H1 (cell line): Measurements from ENCODE around the gene SGCD. TPM values are rescaled to one million over a fixed set of nuclear protein-coding genes. Genes with fewer than 3 reads are reported as not detected.

Source experiments
- CTCF ChIA-PET: fragments of 300-600 bp; sonication (Branson Sonifier 250); formaldehyde crosslinking; loops from one replicate; lab custom pipeline; 2021; ENCODE audit not compliant: partially characterized antibody; lab: Charles Lee
- POLR2A ChIA-PET: fragments of 300-600 bp; sonication (Branson Sonifier 250); formaldehyde crosslinking; loops from one replicate; lab custom pipeline; 2021; ENCODE audit warnings: inconsistent platforms; ENCODE audit not compliant: partially characterized antibody; lab: Charles Lee
- DNase-seq, 2 experiments: peaks; one replicate each; pipeline versions ENCODE4 v3.0.0 to v3.0.0-alpha.2; 2010 to 2022; ENCODE audit warnings: low spot score in 2 of 2, low read depth in 1 of 2, mixed read lengths in 1 of 2
- FAIRE-seq: peaks from 2 replicates; lab custom pipeline; 2011; peaks lifted over from hg19 to GRCh38; lab: Jason Lieb, UNC
- H2AFZ ChIP-seq: 2 replicates; pipeline ENCODE4 v1.8.1; 2012; ENCODE audit warnings: low read length, inconsistent platforms
- H2AK5ac ChIP-seq: 2 replicates; pipeline ENCODE4 v1.6.1; 2013; ENCODE audit warnings: low read depth, low read length
- H2BK120ac ChIP-seq: replicated peaks from 2 replicates; pipeline ENCODE3; 2013; ENCODE audit warnings: low read depth, low read length, inconsistent platforms
- H2BK12ac ChIP-seq: 2 replicates; pipeline ENCODE4 v1.6.1; 2013; ENCODE audit warnings: low read depth, low read length
- H2BK15ac ChIP-seq: 2 replicates; pipeline ENCODE4 v1.6.1; 2013; ENCODE audit warnings: low read length
- H2BK20ac ChIP-seq: 2 replicates; pipeline ENCODE4 v1.6.1; 2013; ENCODE audit warnings: low read length
- H2BK5ac ChIP-seq: 2 replicates; pipeline ENCODE4 v1.6.1; 2013; ENCODE audit warnings: low read depth, low read length
- H3K14ac ChIP-seq: 2 replicates; pipeline ENCODE4 v1.6.1; 2013; ENCODE audit warnings: inconsistent platforms; ENCODE audit not compliant: insufficient read length
- H3K18ac ChIP-seq: 2 replicates; pipeline ENCODE4 v1.6.1; 2013; ENCODE audit warnings: low read length; ENCODE audit errors: extremely low read depth
- H3K23ac ChIP-seq: 2 replicates; pipeline ENCODE4 v1.6.1; 2013; ENCODE audit warnings: inconsistent platforms; ENCODE audit not compliant: insufficient read length
- H3K23me2 ChIP-seq: 2 replicates; pipeline ENCODE4 v1.6.1; 2013; ENCODE audit warnings: low read depth, low read length
- H3K27ac ChIP-seq: 2 replicates; pipeline ENCODE4 v1.6.1; 2011; ENCODE audit warnings: low read depth, low read length, inconsistent platforms
- H3K27me3 ChIP-seq, 4 experiments: replicated peaks in 1 of 4; 1 replicate in 1 of 4; 2 replicates in 3 of 4; pipeline versions ENCODE4 v1.6.1 to v1.8.1; 2011 to 2013; ENCODE audit warnings: low read length in 3 of 4, mild to moderate bottlenecking in 3 of 4, inconsistent platforms in 2 of 4, mixed read lengths in 2 of 4, moderate library complexity in 1 of 4; ENCODE audit not compliant: control insufficient read depth in 3 of 4, insufficient read depth in 3 of 4; ENCODE audit errors: extremely low read depth in 1 of 4
- H3K36me3 ChIP-seq, 4 experiments: 2 replicates each; pipeline versions ENCODE4 v1.6.1 to v1.8.1; 2011 to 2013; ENCODE audit warnings: mild to moderate bottlenecking in 4 of 4, low read length in 3 of 4, moderate library complexity in 2 of 4, control low read depth in 1 of 4, inconsistent platforms in 1 of 4; ENCODE audit not compliant: insufficient read depth in 4 of 4, control insufficient read depth in 2 of 4
- H3K4ac ChIP-seq: replicated peaks from 2 replicates; pipeline ENCODE3; 2013; ENCODE audit warnings: low read length, low read depth, mixed read lengths, inconsistent platforms; ENCODE audit not compliant: insufficient read length
- H3K4me1 ChIP-seq, 4 experiments: replicated peaks in 1 of 4; 1 replicate in 1 of 4; 2 replicates in 3 of 4; pipeline versions ENCODE4 v1.6.1 to v1.8.1; 2011 to 2013; ENCODE audit warnings: low read length in 3 of 4, inconsistent platforms in 2 of 4, mixed read lengths in 1 of 4; ENCODE audit not compliant: insufficient read depth in 4 of 4, control insufficient read depth in 3 of 4
- H3K4me2 ChIP-seq, 2 experiments: 2 replicates each; pipeline versions ENCODE4 v1.6.1 to v1.8.1; 2011 to 2013; ENCODE audit warnings: low read depth in 2 of 2, low read length in 2 of 2, control low read depth in 1 of 2, inconsistent platforms in 1 of 2, mild to moderate bottlenecking in 1 of 2; ENCODE audit not compliant: insufficient read depth in 1 of 2
- H3K4me3 ChIP-seq, 4 experiments: fragments of 200-600, 300-600 bp in 1 of 4; sonication (generic), shearing (Covaris generic), sonication (Bioruptor Twin) in 1 of 4; 2 replicates each; pipeline versions ENCODE4 v1.5.1 to v1.8.1; 2011 to 2016; ENCODE audit warnings: low read length in 4 of 4, low read depth in 3 of 4, control low read depth in 2 of 4, inconsistent platforms in 2 of 4, mild to moderate bottlenecking in 2 of 4, mixed read lengths in 1 of 4, moderate library complexity in 1 of 4; ENCODE audit not compliant: insufficient read depth in 2 of 4; ENCODE audit errors: extremely low read depth in 1 of 4
- H3K56ac ChIP-seq: replicated peaks from 2 replicates; pipeline ENCODE3; 2013; ENCODE audit warnings: low read depth, mild to moderate bottlenecking, mixed read lengths, low read length, inconsistent platforms; ENCODE audit not compliant: insufficient read length
- H3K79me1 ChIP-seq: 2 replicates; pipeline ENCODE4 v1.6.1; 2013; ENCODE audit warnings: low read depth, low read length, control low read depth
- H3K79me2 ChIP-seq, 2 experiments: 2 replicates each; pipeline versions ENCODE4 v1.6.1 to v1.8.1; 2012 to 2013; ENCODE audit warnings: low read length in 2 of 2, mild to moderate bottlenecking in 2 of 2, inconsistent platforms in 1 of 2; ENCODE audit not compliant: insufficient read depth in 2 of 2, control insufficient read depth in 1 of 2
- H3K9ac ChIP-seq, 4 experiments: replicated peaks in 1 of 4; 1 replicate in 1 of 4; 2 replicates in 3 of 4; pipeline versions ENCODE4 v1.6.1 to v1.8.1; 2011 to 2013; ENCODE audit warnings: low read depth in 3 of 4, low read length in 3 of 4, control low read depth in 2 of 4, mild to moderate bottlenecking in 2 of 4, moderate library complexity in 2 of 4, inconsistent platforms in 1 of 4; ENCODE audit errors: extremely low read depth in 1 of 4
- H3K9me3 ChIP-seq, 2 experiments: 2 replicates each; pipeline versions ENCODE4 v1.6.1 to v1.8.1; 2012 to 2013; ENCODE audit warnings: mild to moderate bottlenecking in 2 of 2, moderate library complexity in 2 of 2, control low read depth in 1 of 2, inconsistent platforms in 1 of 2, low read depth in 1 of 2, low read length in 1 of 2, mixed read lengths in 1 of 2; ENCODE audit not compliant: insufficient read depth in 2 of 2
- H4K20me1 ChIP-seq, 2 experiments: replicated peaks in 1 of 2; 2 replicates each; pipeline versions ENCODE3 to v1.8.1; 2011 to 2013; ENCODE audit warnings: inconsistent platforms in 2 of 2, low read length in 2 of 2, mild to moderate bottlenecking in 1 of 2; ENCODE audit not compliant: insufficient read depth in 2 of 2, control insufficient read depth in 1 of 2
- H4K5ac ChIP-seq: 2 replicates; pipeline ENCODE4 v1.6.1; 2013; ENCODE audit warnings: low read length, low read depth, mixed read lengths, inconsistent platforms; ENCODE audit not compliant: insufficient read length
- H4K8ac ChIP-seq: 2 replicates; pipeline ENCODE4 v1.8.0; 2013; ENCODE audit warnings: mild to moderate bottlenecking, moderate library complexity, low read length, inconsistent platforms; ENCODE audit not compliant: insufficient read depth; ENCODE audit errors: extremely low read depth
- H4K91ac ChIP-seq: replicated peaks from 2 replicates; pipeline ENCODE3; 2013; ENCODE audit warnings: low read length, mixed read lengths, inconsistent platforms; ENCODE audit not compliant: insufficient read length
- CHD1 ChIP-seq: IDR thresholded peaks from 2 replicates; pipeline ENCODE4 v1.6.1; 2012; ENCODE audit warnings: low read depth, low read length, improper control_type of control experiment
- HDAC6 ChIP-seq: IDR thresholded peaks from one replicate; pipeline ENCODE4 v1.7.1; 2012; ENCODE audit warnings: low read depth, mild to moderate bottlenecking, inconsistent platforms, low read length, moderate library complexity
- KDM4A ChIP-seq: IDR thresholded peaks from one replicate; pipeline ENCODE4 v1.7.1; 2012; ENCODE audit warnings: low read depth, mild to moderate bottlenecking, moderate library complexity, low read length, inconsistent platforms; ENCODE audit not compliant: severe bottlenecking
- PHF8 ChIP-seq: fragments of 200-600 bp; sonication (generic); conservative IDR thresholded peaks from 2 replicates; pipeline ENCODE4 v1.7.1; 2012; ENCODE audit warnings: low read depth, mild to moderate bottlenecking, inconsistent platforms, low read length, moderate library complexity
- POU5F1 ChIP-seq: IDR thresholded peaks from 2 replicates; pipeline ENCODE4 v1.6.1; 2011; ENCODE audit warnings: low read depth, mild to moderate bottlenecking, low read length, moderate library complexity
- RFX5 ChIP-seq: IDR thresholded peaks from 2 replicates; pipeline ENCODE4 v1.6.1; 2011; ENCODE audit warnings: low read depth, low read length, improper control_type of control experiment, borderline replicate concordance
- SIRT6 ChIP-seq: IDR thresholded peaks from one replicate; pipeline ENCODE4 v1.7.1; 2012; ENCODE audit warnings: low read length, inconsistent platforms
- SIX5 ChIP-seq: IDR thresholded peaks from 2 replicates; pipeline ENCODE4 v1.6.1; 2011; ENCODE audit warnings: mild to moderate bottlenecking, low read depth, low read length
- SP1 ChIP-seq: IDR thresholded peaks from 2 replicates; pipeline ENCODE4 v1.6.1; 2011; ENCODE audit warnings: low read depth, low read length
- SP4 ChIP-seq: IDR thresholded peaks from 2 replicates; pipeline ENCODE4 v1.6.1; 2012; ENCODE audit warnings: low read length, inconsistent platforms
- TAF7 ChIP-seq: optimal IDR thresholded peaks from 2 replicates; pipeline ENCODE3; 2011; ENCODE audit warnings: low read depth, mild to moderate bottlenecking, inconsistent platforms, low read length, moderate library complexity, borderline replicate concordance
- TCF12 ChIP-seq: IDR thresholded peaks from 2 replicates; pipeline ENCODE4 v1.6.1; 2011; ENCODE audit warnings: low read depth, mild to moderate bottlenecking, low read length
- WGBS, 2 experiments: shearing (Covaris generic) in 1 of 2; methylation state at CpG; one replicate each; pipeline versions ENCODE4 v1.1.6 to v1.1.7; 2013 to 2015; ENCODE audit warnings: low lambda C conversion rate in 2 of 2, mixed read lengths in 2 of 2, inconsistent platforms in 1 of 2, low coverage in 1 of 2, missing lambda C conversion rate in 1 of 2; ENCODE audit not compliant: insufficient replicate concordance in 2 of 2, insufficient coverage in 1 of 2, insufficient read length in 1 of 2; ENCODE audit errors: extremely low coverage in 1 of 2, missing lambda C conversion rate in 1 of 2; 5-methylcytosine and 5-hydroxymethylcytosine counted together
- polyA plus RNA-seq, 7 experiments: library from polyadenylated mRNA; depleted of rRNA in 3 of 7; stranded (reverse) in 5 of 7; unstranded in 2 of 7; fragments of >200 nt in 5 of 7; fragments of 200-250 nt in 2 of 7; gene quantifications; 1 replicate in 5 of 7; 2 replicates in 1 of 7; 4 replicates in 1 of 7; pipeline versions ENCODE4 v1.2.1 to v1.2.3, GENCODE V29; 2011 to 2013; ENCODE audit warnings: missing spikeins in 2 of 7, mixed read lengths in 2 of 7
- total RNA-seq: library from RNA; stranded (reverse); fragmentation: NEBNext Ultra II Directional; extraction: Animal tissue kit (Norgen Biotek cat#: 25700); gene quantifications from 2 replicates; pipeline ENCODE4 v1.2.1, GENCODE V29; 2021
- TF ChIP-seq, protein P1 (sequence below), 3 experiments: IDR thresholded peaks; 1 replicate in 2 of 3; 2 replicates in 1 of 3; pipeline versions ENCODE4 v1.5.1 to v1.6.1; 2011; ENCODE audit warnings: low read length in 3 of 3, mild to moderate bottlenecking in 3 of 3, inconsistent platforms in 2 of 3, low read depth in 1 of 3, moderate library complexity in 1 of 3; ENCODE audit not compliant: insufficient read depth in 1 of 3; ENCODE audit errors: control extremely low read depth in 1 of 3

Gene SGCD
- total and polyA plus RNA-seq, 2 of the 8 experiments (the other 6 are each of a cell fraction or from before 2014, with no cell fraction given), result 0.04 to 0.08 TPM

DNA sequence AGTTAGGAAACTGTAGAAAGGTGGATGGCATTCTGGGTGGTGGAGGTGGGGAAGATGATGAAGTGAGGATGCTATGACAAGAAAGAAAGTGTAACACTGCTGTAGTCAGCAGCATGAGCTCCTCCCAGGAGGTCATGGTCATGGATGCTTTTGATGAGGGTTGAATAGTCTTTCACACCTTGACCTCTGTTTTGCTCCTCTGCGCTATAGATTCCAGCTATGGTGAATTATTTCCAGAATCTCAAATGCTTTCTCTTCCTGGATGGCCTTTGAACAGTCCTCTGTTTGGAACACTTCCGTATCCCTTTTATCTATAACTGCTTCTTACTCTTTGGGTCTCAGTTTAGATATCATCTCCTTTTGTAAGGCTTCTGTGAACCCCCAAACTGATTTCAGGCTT, 357.3 kb downstream of the SGCD start:
- no peak overlapping the region for H2BK5ac ChIP-seq
- H4K5ac ChIP-seq, result no peak overlapping the region
- H3K9ac ChIP-seq, result no peak overlapping the region
- H3K9me3 ChIP-seq, result no peaks in the 10 kb centered on the region
- H2BK12ac ChIP-seq, result peak overlapping the region; percentile 53; the same call in 1 of the 2 replicates
- no peak overlapping the region for H4K8ac ChIP-seq
- H3K27ac ChIP-seq, result no peak overlapping the region
- H2AK5ac ChIP-seq, result no peak overlapping the region
- H4K20me1 ChIP-seq, result no peaks in the 10 kb centered on the region
- no peaks in the 10 kb centered on the region for H3K23me2 ChIP-seq
- H3K36me3 ChIP-seq, result no peaks in the 10 kb centered on the region
- no peak overlapping the region for H3K56ac ChIP-seq
- peak overlapping the region; percentile 40; the same call in 1 of the 2 replicates for H2BK20ac ChIP-seq
- no peak overlapping the region for H2AFZ ChIP-seq
- no peak overlapping the region for H3K4ac ChIP-seq
- ChIA-PET POLR2A (no interaction called here), CTCF (interaction anchor here (1.2 kb wide), 1 partner anchor 55 kb away, joined by 3 read pairs; no protein-coding TSS in a partner anchor)
- H3K14ac ChIP-seq, result no peak overlapping the region
- H3K4me1 ChIP-seq, result peaks cover 0 to 15% (median 5%) of the 10 kb centered on the region in 4 experiments; a peak in 4 of 7 replicates
- H3K79me2 ChIP-seq, result no peaks in the 10 kb centered on the region
- H3K4me2 ChIP-seq, result no peak overlapping the region
- 93% methylated on average over 2 of the region's 2 CpGs; no CpG with 5 or more reads in 1 of the 2 experiments for WGBS, 2 experiments
- H3K27me3 ChIP-seq, result no peaks in the 10 kb centered on the region
- 0 out of 2 replicates have a peak overlapping the region, but pooled peaks have one; percentile 37 for H2BK15ac ChIP-seq
- H3K18ac ChIP-seq, result peak overlapping the region; percentile 29; the same call in 1 of the 2 replicates
- no peak overlapping the region for H3K23ac ChIP-seq
- no peak overlapping the region for H3K4me3 ChIP-seq
- peak overlapping the region; percentile 44 for H4K91ac ChIP-seq
- DNase-seq (no peak), FAIRE-seq (no peak)
- no peak overlapping the region for H2BK120ac ChIP-seq
- no peaks in the 10 kb centered on the region for H3K79me1 ChIP-seq
- TF ChIP-seq SIRT6 (no peak), CHD1 (no peak), KDM4A (no peak), SP1 (no peak), SIX5 (no peak), SP4 (no peak), HDAC6 (no peak), RFX5 (no peak), PHF8 (no peak), TAF7 (no peak), POU5F1 (no peak), TCF12 (no peak)
- TF ChIP-seq, protein P1, sequence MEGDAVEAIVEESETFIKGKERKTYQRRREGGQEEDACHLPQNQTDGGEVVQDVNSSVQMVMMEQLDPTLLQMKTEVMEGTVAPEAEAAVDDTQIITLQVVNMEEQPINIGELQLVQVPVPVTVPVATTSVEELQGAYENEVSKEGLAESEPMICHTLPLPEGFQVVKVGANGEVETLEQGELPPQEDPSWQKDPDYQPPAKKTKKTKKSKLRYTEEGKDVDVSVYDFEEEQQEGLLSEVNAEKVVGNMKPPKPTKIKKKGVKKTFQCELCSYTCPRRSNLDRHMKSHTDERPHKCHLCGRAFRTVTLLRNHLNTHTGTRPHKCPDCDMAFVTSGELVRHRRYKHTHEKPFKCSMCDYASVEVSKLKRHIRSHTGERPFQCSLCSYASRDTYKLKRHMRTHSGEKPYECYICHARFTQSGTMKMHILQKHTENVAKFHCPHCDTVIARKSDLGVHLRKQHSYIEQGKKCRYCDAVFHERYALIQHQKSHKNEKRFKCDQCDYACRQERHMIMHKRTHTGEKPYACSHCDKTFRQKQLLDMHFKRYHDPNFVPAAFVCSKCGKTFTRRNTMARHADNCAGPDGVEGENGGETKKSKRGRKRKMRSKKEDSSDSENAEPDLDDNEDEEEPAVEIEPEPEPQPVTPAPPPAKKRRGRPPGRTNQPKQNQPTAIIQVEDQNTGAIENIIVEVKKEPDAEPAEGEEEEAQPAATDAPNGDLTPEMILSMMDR (IDR thresholded peaks at IDR 0.05; ENCODE audit: control extremely low read depth in 1 of 3, insufficient read depth in 1 of 3, low read depth in 1 of 3, low read length in 3 of 3), result no peak
